Activated CD4-positive, alpha-beta memory T cell treated with anti-CD3 and anti-CD28 coated beads, Interleukin-2, amount 10 ng/mL, durations not matched to agents 7 days and 5 days (primary cell): Measurements from ENCODE around the gene ILKAP. TPM values are rescaled to one million over a fixed set of nuclear protein-coding genes. Genes with fewer than 3 reads are reported as not detected.

ENCODE experiments used
- CTCF ChIA-PET: fragments of 350-600 bp; sonication (Branson Sonifier 250); formaldehyde crosslinking; loops from one replicate; lab custom pipeline; 2021; ENCODE audit warnings: antibody characterized with exemption, inconsistent platforms; lab: Charles Lee
- POLR2A ChIA-PET: fragments of 350-600 bp; sonication (Branson Sonifier 250); formaldehyde crosslinking; loops from one replicate; lab custom pipeline; 2021; ENCODE audit warnings: antibody characterized with exemption; lab: Charles Lee
- DNase-seq: peaks from one replicate; pipeline ENCODE4 v3.0.0-alpha.2; 2020
- H3K27ac Mint-ChIP-seq: one replicate; pipeline ENCODE4 v1.8.0; 2021; ENCODE audit warnings: mild to moderate bottlenecking, mixed read lengths
- H3K27me3 Mint-ChIP-seq: one replicate; pipeline ENCODE4 v1.8.0; 2021; ENCODE audit warnings: mixed read lengths
- H3K36me3 Mint-ChIP-seq: one replicate; pipeline ENCODE4 v1.8.0; 2021; ENCODE audit warnings: low read depth, mixed read lengths
- H3K4me1 Mint-ChIP-seq: one replicate; pipeline ENCODE4 v1.8.0; 2021; ENCODE audit warnings: mixed read lengths
- H3K4me3 Mint-ChIP-seq: one replicate; pipeline ENCODE4 v1.8.0; 2021; ENCODE audit warnings: mild to moderate bottlenecking, mixed read lengths
- H3K9me3 Mint-ChIP-seq: one replicate; pipeline ENCODE4 v1.8.0; 2021; ENCODE audit warnings: mixed read lengths
- total RNA-seq, 2 experiments: library from RNA; stranded (reverse); gene quantifications; one replicate each; pipeline ENCODE4 v1.2.3, GENCODE V29; 2021

Gene ILKAP
- total RNA-seq, 2 experiments from 2014 or later = 50.8 to 54.3 TPM

GRCh38 chr2:238163481-238164198 is 39.9 kb downstream of the ILKAP start:
- CTCF ChIA-PET = interaction anchor here (0.6 to 1.2 kb wide), 2 partner anchors 39 to 99 kb away, joined by 3 to 4 read pairs; no protein-coding TSS in a partner anchor
- DNase-seq = no peak
- POLR2A ChIA-PET = no interaction called here

GRCh38 chr2:238162846-238163441 is 40.6 kb downstream of the ILKAP start:
- Mint-ChIP-seq H3K9me3 (no peaks in the 10 kb centered on the region), H3K4me1 (peaks cover 4% of the 10 kb centered on the region), H3K4me3 (no peak overlapping the region), H3K27me3 (peaks cover 44% of the 10 kb centered on the region), H3K36me3 (no peaks in the 10 kb centered on the region), H3K27ac (no peak overlapping the region)
- CTCF ChIA-PET = interaction anchor here (1.2 kb wide), 1 partner anchor 100 kb away, joined by 3 read pairs; no protein-coding TSS in a partner anchor
- DNase-seq = no peak
- POLR2A ChIA-PET = no interaction called here

More at GRCh38 chr2:238163481-238164198, 39.9 kb downstream of the ILKAP start:
- Mint-ChIP-seq H3K27me3 (peaks cover 44% of the 10 kb centered on the region), H3K27ac (no peak overlapping the region), H3K4me3 (no peak overlapping the region), H3K4me1 (peaks cover 6% of the 10 kb centered on the region), H3K36me3 (peaks cover 3% of the 10 kb centered on the region), H3K9me3 (no peaks in the 10 kb centered on the region)

- H3K9me3 Mint-ChIP-seq = no peaks in the 10 kb centered on the region
- peaks cover 4% of the 10 kb centered on the region for H3K4me1 Mint-ChIP-seq
- peaks cover 44% of the 10 kb centered on the region for H3K27me3 Mint-ChIP-seq
- POLR2A ChIA-PET = no interaction called here
- CTCF ChIA-PET = interaction anchor here (1.2 kb wide), 1 partner anchor 100 kb away, joined by 3 read pairs; no protein-coding TSS in a partner anchor
- no peak for DNase-seq
- no peak overlapping the region for H3K27ac Mint-ChIP-seq
- H3K36me3 Mint-ChIP-seq = no peaks in the 10 kb centered on the region
- no peak overlapping the region for H3K4me3 Mint-ChIP-seq
Observed at GRCh38 chr2:238162251-238162845, 41.1 kb downstream of the ILKAP start.

- CTCF ChIA-PET = interaction anchor here (1.7 to 2.2 kb wide), 2 partner anchors 97 to 102 kb away, joined by 4 to 9 read pairs; no protein-coding TSS in a partner anchor
- no peak for DNase-seq
Observed at GRCh38 chr2:238161291-238162051, 42.0 kb downstream of the ILKAP start.

GRCh38 chr2:238160206-238161129 is 43.0 kb downstream of the ILKAP start:
- POLR2A ChIA-PET = no interaction called here
- Mint-ChIP-seq H3K9me3 (no peaks in the 10 kb centered on the region), H3K36me3 (no peaks in the 10 kb centered on the region), H3K27ac (no peak overlapping the region), H3K27me3 (peaks cover 43% of the 10 kb centered on the region), H3K4me3 (no peak overlapping the region), H3K4me1 (peaks cover 4% of the 10 kb centered on the region)
- CTCF ChIA-PET = interaction anchor here (1.7 to 2.2 kb wide), 2 partner anchors 98 to 103 kb away, joined by 4 to 9 read pairs; no protein-coding TSS in a partner anchor
- no peak for DNase-seq

More at GRCh38 chr2:238161291-238162051, 42.0 kb downstream of the ILKAP start:
- no peak overlapping the region for H3K4me3 Mint-ChIP-seq
- H3K36me3 Mint-ChIP-seq = no peaks in the 10 kb centered on the region
- H3K27me3 Mint-ChIP-seq = peaks cover 44% of the 10 kb centered on the region
- H3K9me3 Mint-ChIP-seq = no peaks in the 10 kb centered on the region
- no peak overlapping the region for H3K27ac Mint-ChIP-seq
- H3K4me1 Mint-ChIP-seq = peaks cover 4% of the 10 kb centered on the region
- POLR2A ChIA-PET = no interaction called here

- DNase-seq = no peak
- H3K27me3 Mint-ChIP-seq = peaks cover 36% of the 10 kb centered on the region
- ChIA-PET CTCF (interaction anchor here (2.2 kb wide), 1 partner anchor 103 kb away, joined by 9 read pairs; no protein-coding TSS in a partner anchor), POLR2A (no interaction called here)
- H3K4me1 Mint-ChIP-seq = peaks cover 4% of the 10 kb centered on the region
- no peak overlapping the region for H3K27ac Mint-ChIP-seq
- H3K36me3 Mint-ChIP-seq = no peaks in the 10 kb centered on the region
- no peaks in the 10 kb centered on the region for H3K9me3 Mint-ChIP-seq
- peak overlapping the region; percentile 20 for H3K4me3 Mint-ChIP-seq
Observed at GRCh38 chr2:238159661-238160205, 43.8 kb downstream of the ILKAP start.

GRCh38 chr2:238159071-238159539 is 44.4 kb downstream of the ILKAP start:
- DNase-seq = no peak
- ChIA-PET CTCF (no interaction called here), POLR2A (interaction anchor here (0.6 kb wide), 1 partner anchor 37 kb away, joined by 3 read pairs; no protein-coding TSS in a partner anchor)
- Mint-ChIP-seq H3K9me3 (no peaks in the 10 kb centered on the region), H3K27me3 (peaks cover 32% of the 10 kb centered on the region), H3K36me3 (no peaks in the 10 kb centered on the region), H3K27ac (no peak overlapping the region), H3K4me1 (peaks cover 4% of the 10 kb centered on the region), H3K4me3 (peak overlapping the region; percentile 20)

GRCh38 chr2:238158509-238159070 is 44.9 kb downstream of the ILKAP start, which contains the start of gene ERFE:
TSS of gene ERFE (plus strand) at chr2:238158970. CDS start at chr2:238159008, 38 bp downstream.
- Mint-ChIP-seq H3K36me3 (no peaks in the 10 kb centered on the region), H3K4me1 (peaks cover 4% of the 10 kb centered on the region), H3K4me3 (peak within 1 kb of the TSS; percentile 20), H3K27ac (no peak within 1 kb of the TSS), H3K9me3 (no peaks in the 10 kb centered on the region), H3K27me3 (peaks cover 32% of the 10 kb centered on the region)
- ChIA-PET CTCF (no interaction called here), POLR2A (interaction anchor here (0.6 kb wide), 1 partner anchor 38 kb away, joined by 3 read pairs; no protein-coding TSS in a partner anchor)
- DNase-seq = peak; percentile 56

- H3K27me3 Mint-ChIP-seq = peaks cover 30% of the 10 kb centered on the region
- H3K4me1 Mint-ChIP-seq = peaks cover 4% of the 10 kb centered on the region
- DNase-seq = no peak
- ChIA-PET POLR2A (no interaction called here), CTCF (no interaction called here)
- H3K9me3 Mint-ChIP-seq = no peaks in the 10 kb centered on the region
- no peaks in the 10 kb centered on the region for H3K36me3 Mint-ChIP-seq
- no peak overlapping the region for H3K27ac Mint-ChIP-seq
- H3K4me3 Mint-ChIP-seq = no peak overlapping the region
Observed at GRCh38 chr2:238158018-238158508, 45.4 kb downstream of the ILKAP start.

GRCh38 chr2:238157506-238158017 is 45.9 kb downstream of the ILKAP start:
- POLR2A ChIA-PET = no interaction called here
- peaks cover 4% of the 10 kb centered on the region for H3K4me1 Mint-ChIP-seq

More at GRCh38 chr2:238157506-238158017, 45.9 kb downstream of the ILKAP start:
- Mint-ChIP-seq H3K36me3 (no peaks in the 10 kb centered on the region), H3K9me3 (no peaks in the 10 kb centered on the region), H3K27ac (no peak overlapping the region), H3K4me3 (no peak overlapping the region), H3K27me3 (peaks cover 26% of the 10 kb centered on the region)
- CTCF ChIA-PET = no interaction called here
- DNase-seq = no peak
